Thyroid gland (tissue), 4 donors: ENCODE results near the gene CCDC178.

ENCODE experiments used
- POLR2A ChIP-seq, 2 donors: fragments of 450-650 bp; IDR thresholded peaks; one replicate each; pipeline ENCODE4 v1.6.1; 2017; ENCODE audit warnings: antibody characterized with exemption in 2 of 2, mild to moderate bottlenecking in 2 of 2, moderate library complexity in 1 of 2
- TF ChIP-seq, protein P1 (sequence below), 6 experiments: fragments of 200-600 bp in 3 of 6; fragments of 450-650 bp in 3 of 6; sonication (generic) in 3 of 6; IDR thresholded peaks; one replicate each; pipeline ENCODE4 v1.5.1; 2016 to 2019; ENCODE audit warnings: antibody characterized with exemption in 6 of 6, mild to moderate bottlenecking in 2 of 6, inconsistent platforms in 1 of 6, moderate library complexity in 1 of 6

- TF ChIP-seq, protein P1, sequence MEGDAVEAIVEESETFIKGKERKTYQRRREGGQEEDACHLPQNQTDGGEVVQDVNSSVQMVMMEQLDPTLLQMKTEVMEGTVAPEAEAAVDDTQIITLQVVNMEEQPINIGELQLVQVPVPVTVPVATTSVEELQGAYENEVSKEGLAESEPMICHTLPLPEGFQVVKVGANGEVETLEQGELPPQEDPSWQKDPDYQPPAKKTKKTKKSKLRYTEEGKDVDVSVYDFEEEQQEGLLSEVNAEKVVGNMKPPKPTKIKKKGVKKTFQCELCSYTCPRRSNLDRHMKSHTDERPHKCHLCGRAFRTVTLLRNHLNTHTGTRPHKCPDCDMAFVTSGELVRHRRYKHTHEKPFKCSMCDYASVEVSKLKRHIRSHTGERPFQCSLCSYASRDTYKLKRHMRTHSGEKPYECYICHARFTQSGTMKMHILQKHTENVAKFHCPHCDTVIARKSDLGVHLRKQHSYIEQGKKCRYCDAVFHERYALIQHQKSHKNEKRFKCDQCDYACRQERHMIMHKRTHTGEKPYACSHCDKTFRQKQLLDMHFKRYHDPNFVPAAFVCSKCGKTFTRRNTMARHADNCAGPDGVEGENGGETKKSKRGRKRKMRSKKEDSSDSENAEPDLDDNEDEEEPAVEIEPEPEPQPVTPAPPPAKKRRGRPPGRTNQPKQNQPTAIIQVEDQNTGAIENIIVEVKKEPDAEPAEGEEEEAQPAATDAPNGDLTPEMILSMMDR (IDR thresholded peaks at IDR 0.05) = no peak
- TF ChIP-seq POLR2A (IDR thresholded peaks at IDR 0.05) = no peak
These were observed 113.5 kb downstream of the CCDC178 start for GRCh38 chr18:33326975-33327374.
